IPS-18c (cell line): Measurements from ENCODE around the gene TCEA2.
"Not testable (repeated sequence)": the region's sequence is repeated elsewhere in the genome, so short reads cannot be mapped to it uniquely, and the experiment has no call there.

Source experiments
- H3K4me3 ChIP-seq: 2 replicates; pipeline ENCODE4 v1.7.0; 2013; ENCODE audit warnings: low read depth, mild to moderate bottlenecking, low read length, moderate library complexity; ENCODE audit not compliant: insufficient read depth
- H3K9me3 ChIP-seq: one replicate; pipeline ENCODE4 v1.6.1; 2013; ENCODE audit warnings: mild to moderate bottlenecking, low read length, moderate library complexity; ENCODE audit not compliant: control insufficient read depth, insufficient read depth

Gene TCEA2

DNA sequence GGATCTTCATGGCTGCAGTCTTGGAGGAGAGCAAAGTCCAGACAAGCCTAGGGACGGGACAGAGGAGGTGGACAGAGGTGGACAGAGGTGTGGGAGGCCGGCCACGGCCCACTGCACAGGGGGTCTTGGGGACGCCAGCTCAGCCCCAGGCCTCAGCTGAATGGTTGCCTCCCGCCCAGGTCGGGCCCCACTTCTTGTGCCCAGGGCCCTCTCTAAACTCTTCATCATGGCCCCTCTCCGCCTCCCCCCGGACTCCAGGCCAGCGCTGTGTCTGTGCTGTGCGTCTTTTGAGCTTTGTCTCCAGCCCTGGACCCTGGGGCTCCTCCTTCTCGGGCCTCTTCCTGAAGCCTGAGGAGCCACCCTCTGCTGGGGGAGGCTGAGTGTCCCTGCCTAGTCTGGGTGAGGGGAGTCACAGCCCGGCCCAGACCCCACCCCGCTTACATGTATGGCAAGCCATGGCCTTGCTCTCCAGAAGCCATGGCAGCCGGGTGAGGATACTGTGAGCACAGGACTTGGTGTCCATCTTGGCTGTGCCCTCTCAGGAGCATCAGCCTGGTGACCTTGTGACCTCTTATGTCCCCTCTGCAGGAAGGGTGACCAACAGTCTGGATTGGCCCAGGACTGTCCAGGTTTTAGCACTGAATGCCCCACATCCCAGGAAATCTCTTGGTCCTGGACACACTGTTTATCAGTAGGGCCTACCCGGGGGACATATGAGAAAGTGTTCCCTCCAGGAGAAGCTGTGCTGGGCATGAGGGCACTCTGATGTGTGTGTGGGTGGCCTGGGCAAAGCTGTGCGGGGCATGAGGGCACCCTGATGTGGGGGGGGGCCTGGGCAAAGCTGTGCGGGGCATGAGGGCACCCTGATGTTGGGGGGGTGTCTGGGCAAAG, 53.8 kb downstream of the TCEA2 start:
- H3K4me3 ChIP-seq = no peak overlapping the region
- no peaks in the 10 kb centered on the region for H3K9me3 ChIP-seq

DNA sequence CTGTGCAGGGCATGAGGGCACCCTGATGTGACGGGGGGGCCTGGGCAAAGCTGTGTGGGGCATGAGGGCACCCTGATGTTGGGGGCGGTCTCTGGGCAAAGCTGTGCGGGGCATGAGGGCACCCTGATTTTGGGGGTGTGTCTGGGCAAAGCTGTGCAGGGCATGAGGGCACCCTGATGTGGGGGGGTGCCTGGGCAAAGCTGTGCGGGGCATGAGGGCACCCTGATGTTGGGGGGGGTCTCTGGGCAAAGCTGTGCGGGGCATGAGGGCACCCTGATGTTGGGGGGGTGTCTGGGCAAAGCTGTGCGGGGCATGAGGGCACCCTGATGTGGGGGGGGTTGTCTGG, 54.4 kb downstream of the TCEA2 start:
- H3K9me3 ChIP-seq, H3K4me3 ChIP-seq: not testable (repeated sequence)

- Histone ChIP-seq H3K9me3 (peaks cover 3% of the 10 kb centered on the region), H3K4me3 (no peak overlapping the region)
Observed at GRCh38 chr20:64119301-64119680, 56.3 kb downstream of the TCEA2 start.

GRCh38 chr20:64119681-64120341, 56.8 kb downstream of the TCEA2 start:
- Histone ChIP-seq H3K9me3 (peaks cover 3% of the 10 kb centered on the region), H3K4me3 (no peak overlapping the region; the same call in 1 of the 2 replicates)

DNA sequence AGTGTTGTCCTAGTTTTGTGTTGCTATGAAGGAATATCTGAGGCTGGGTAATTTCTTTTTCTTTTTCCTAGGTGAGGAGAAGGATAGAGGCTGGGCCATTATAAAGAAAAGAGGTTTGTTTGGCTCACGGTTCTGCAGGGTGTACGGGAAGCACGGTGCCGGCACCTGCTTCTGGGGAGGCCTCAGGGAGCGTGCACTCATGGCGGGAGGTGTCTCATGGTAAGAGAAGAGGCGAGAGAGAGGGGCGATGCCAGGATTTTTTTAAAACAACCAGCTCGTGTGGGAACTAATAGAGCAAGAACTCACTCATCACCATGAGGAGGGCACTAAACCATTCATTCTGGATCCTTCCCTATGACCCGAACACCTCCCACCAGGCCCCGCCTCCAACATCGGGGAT, 58.6 kb downstream of the TCEA2 start:
- peaks cover 3% of the 10 kb centered on the region for H3K9me3 ChIP-seq
- H3K4me3 ChIP-seq = no peak overlapping the region
